BE2C (cell line): Measurements from ENCODE around the gene HERC6.
"Not testable (repeated sequence)": the region's sequence is repeated elsewhere in the genome, so short reads cannot be mapped to it uniquely, and the experiment has no call there.

Experiments used
- DNase-seq: peaks from one replicate; pipeline ENCODE4 v3.0.0-alpha.2; 2020
- H3K27me3 ChIP-seq: fragments of 250-450 bp; sonication (Bioruptor Pico); 2 replicates; pipeline ENCODE4 v1.5.1; 2020; ENCODE audit warnings: mild to moderate bottlenecking
- H3K36me3 ChIP-seq: fragments of 250-450 bp; sonication (Bioruptor Pico); 2 replicates; pipeline ENCODE4 v1.5.1; 2020; ENCODE audit warnings: mild to moderate bottlenecking
- H3K4me1 ChIP-seq: fragments of 250-450 bp; sonication (Bioruptor Pico); 2 replicates; pipeline ENCODE4 v1.5.1; 2020
- H3K4me3 ChIP-seq: 2 replicates; pipeline ENCODE4 v1.5.1; 2011; ENCODE audit warnings: low read depth, low read length
- H3K9me3 ChIP-seq: fragments of 250-450 bp; sonication (Bioruptor Pico); 2 replicates; pipeline ENCODE4 v1.5.1; 2020
- CTCF ChIP-seq: IDR thresholded peaks from 2 replicates; pipeline ENCODE4 v1.5.1; 2012; ENCODE audit warnings: mild to moderate bottlenecking, low read depth, low read length

The HERC6 gene

GRCh38 chr4:88418411-88418810 lies 39.8 kb downstream of the HERC6 start:
- DNase-seq, result no peak
- Histone ChIP-seq H3K36me3 (no peaks in the 10 kb centered on the region), H3K9me3 (no peaks in the 10 kb centered on the region), H3K27me3 (peaks cover 31% of the 10 kb centered on the region), H3K4me1 (no peaks in the 10 kb centered on the region), H3K4me3 (no peak overlapping the region)
- TF ChIP-seq CTCF, result no peak

- no peaks in the 10 kb centered on the region for H3K36me3 ChIP-seq
- DNase-seq, result no peak
- no peaks in the 10 kb centered on the region for H3K9me3 ChIP-seq
- no peaks in the 10 kb centered on the region for H3K4me1 ChIP-seq
- H3K27me3 ChIP-seq, result peaks cover 33% of the 10 kb centered on the region
- TF ChIP-seq CTCF, result no peak
- H3K4me3 ChIP-seq, result no peak overlapping the region
Observed at GRCh38 chr4:88419874-88420273, 41.2 kb downstream of the HERC6 start.

DNA sequence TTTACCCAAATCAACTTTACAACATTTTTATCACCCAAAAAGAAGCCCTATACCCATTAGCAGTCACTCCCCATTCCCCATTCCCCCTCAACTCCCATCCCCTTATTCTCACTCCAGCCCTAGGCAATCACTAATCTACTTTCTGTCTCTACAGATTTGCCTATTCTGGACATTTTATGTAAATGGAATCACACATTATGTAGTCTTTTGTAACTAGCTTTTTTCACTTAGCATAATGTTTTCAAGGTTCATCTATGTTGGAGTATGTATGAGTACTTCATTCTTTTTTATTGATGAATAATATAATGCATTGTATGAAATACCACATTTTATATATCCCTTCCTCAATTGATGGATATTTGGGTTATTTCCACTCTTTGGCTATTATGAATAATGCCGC lies 42.2 kb downstream of the HERC6 start:
- DNase-seq, result no peak
- Histone ChIP-seq H3K9me3 (no peaks in the 10 kb centered on the region), H3K4me1 (no peaks in the 10 kb centered on the region), H3K36me3 (no peaks in the 10 kb centered on the region), H3K4me3 (no peak overlapping the region), H3K27me3 (peaks cover 29% of the 10 kb centered on the region)
- TF ChIP-seq CTCF, result no peak

GRCh38 chr4:88422403-88422802 lies 43.8 kb downstream of the HERC6 start:
- Histone ChIP-seq H3K4me3 (no peak overlapping the region), H3K4me1 (no peaks in the 10 kb centered on the region), H3K9me3 (no peaks in the 10 kb centered on the region), H3K36me3 (no peaks in the 10 kb centered on the region), H3K27me3 (peaks cover 27% of the 10 kb centered on the region)
- no peak for TF ChIP-seq CTCF
- no peak for DNase-seq

DNA sequence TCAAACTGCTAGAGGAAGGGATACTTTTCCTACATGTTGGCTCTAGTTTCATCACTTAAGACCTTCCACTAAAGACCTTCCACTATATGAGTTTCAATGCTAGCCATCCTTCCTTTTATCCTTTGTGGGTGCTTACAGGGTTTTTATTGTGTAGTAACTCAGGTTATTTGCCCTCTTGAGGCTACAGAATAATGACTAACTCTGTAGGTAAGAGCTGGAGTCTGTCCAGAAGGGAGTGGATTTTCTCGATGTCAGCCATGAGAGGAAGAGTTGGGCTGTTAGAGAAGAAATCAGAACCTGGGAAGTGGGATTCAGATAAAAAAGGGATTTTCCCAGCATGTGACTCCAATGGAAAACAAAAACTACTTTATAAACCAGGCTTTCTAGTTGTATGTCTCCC lies 50.7 kb downstream of the HERC6 start:
- Histone ChIP-seq H3K27me3 (no peaks in the 10 kb centered on the region), H3K4me3 (no peak overlapping the region), H3K4me1 (no peaks in the 10 kb centered on the region), H3K36me3 (no peaks in the 10 kb centered on the region), H3K9me3 (no peaks in the 10 kb centered on the region)
- TF ChIP-seq CTCF, result no peak
- no peak for DNase-seq

DNA sequence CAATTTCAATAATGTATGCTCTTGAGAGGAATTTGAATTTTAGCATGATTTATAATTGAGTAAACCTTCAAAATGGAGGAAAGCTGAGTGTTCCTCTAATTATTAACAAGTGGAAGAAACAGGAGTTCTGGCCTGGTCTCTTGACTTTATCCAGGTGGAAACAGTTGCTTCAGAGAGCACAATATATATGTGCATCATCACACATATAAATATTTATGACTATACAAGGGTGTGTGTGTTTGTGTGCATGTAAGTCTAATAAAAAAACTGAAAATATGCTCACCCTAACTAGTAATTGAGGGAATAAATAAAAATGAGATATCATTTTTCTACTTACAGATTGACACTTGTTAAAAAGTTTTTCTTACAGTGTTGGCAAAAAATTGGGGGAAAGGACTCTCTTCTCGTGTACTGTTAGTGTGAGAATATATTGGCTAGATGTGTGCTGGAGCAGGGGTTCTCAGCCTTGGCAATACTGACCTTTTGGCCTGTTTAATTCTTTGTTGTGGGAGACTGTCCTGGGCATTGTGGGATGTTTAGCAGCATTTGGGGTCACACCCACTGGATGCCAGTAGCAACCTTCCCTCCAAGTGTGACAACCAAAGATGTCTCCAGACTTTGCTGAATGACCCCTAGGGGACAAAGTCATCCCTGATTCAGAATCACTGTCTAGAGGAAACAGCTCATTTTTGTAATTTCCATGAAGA lies 57.5 kb downstream of the HERC6 start:
- H3K4me3 ChIP-seq, result no peak overlapping the region
- no peak for DNase-seq
- no peaks in the 10 kb centered on the region for H3K4me1 ChIP-seq
- no peak for TF ChIP-seq CTCF
- no peaks in the 10 kb centered on the region for H3K36me3 ChIP-seq
- H3K27me3 ChIP-seq, result no peaks in the 10 kb centered on the region
- H3K9me3 ChIP-seq, result no peaks in the 10 kb centered on the region

- not testable (repeated sequence) for H3K4me3 ChIP-seq, H3K9me3 ChIP-seq, H3K27me3 ChIP-seq, DNase-seq, H3K4me1 ChIP-seq, H3K36me3 ChIP-seq
Observed at GRCh38 chr4:88437873-88438272, 59.2 kb downstream of the HERC6 start.
